ENCODE data around the gene AXL. TPM values are rescaled to one million over a fixed set of nuclear protein-coding genes. Genes with fewer than 3 reads are reported as not detected.
A peak's percentile ranks its signal among the peaks of the same experiment; 100 is the strongest.

AXL gene
- total RNA-seq, 1 donor: 368 TPM

GRCh38 chr19:41232686-41233085, 13.7 kb downstream of the AXL start:
- no peak overlapping the region for H3K4me2 ChIP-seq (ENCODE audit: insufficient read depth, low read length)
- no peaks in the 10 kb centered on the region for H3K9me3 ChIP-seq (ENCODE audit: low read depth, low read length)
- no peak overlapping the region for H3K27ac ChIP-seq (ENCODE audit: low read depth, low read length)
- no peak overlapping the region for H2AFZ ChIP-seq (ENCODE audit: low read length)
- no peaks in the 10 kb centered on the region for H3K27me3 ChIP-seq (ENCODE audit: insufficient read depth, low read length)
- H3K4me3 ChIP-seq (ENCODE audit: insufficient read depth, low read length): no peak overlapping the region
- H3K4me1 ChIP-seq (ENCODE audit: insufficient read depth, low read length): peaks cover 3% of the 10 kb centered on the region
- H4K20me1 ChIP-seq (ENCODE audit: insufficient read depth, low read length): peaks cover 3% of the 10 kb centered on the region
- TF ChIP-seq CTCF (IDR thresholded peaks at IDR 0.05; ENCODE audit: extremely low read depth, low read depth, low read length): no peak
- peaks cover 88% of the 10 kb centered on the region for H3K36me3 ChIP-seq (ENCODE audit: insufficient read depth, low read length)
- DNase-seq (ENCODE audit: insufficient read length, low spot score, missing footprints): no peak
- peaks cover 61% of the 10 kb centered on the region for H3K79me2 ChIP-seq (ENCODE audit: insufficient read depth, low read length)

GRCh38 chr19:41233748-41234240, 14.8 kb downstream of the AXL start:
- no peak overlapping the region for H2AFZ ChIP-seq (ENCODE audit: low read length)
- H3K36me3 ChIP-seq (ENCODE audit: insufficient read depth, low read length): peaks cover 90% of the 10 kb centered on the region
- H3K79me2 ChIP-seq (ENCODE audit: insufficient read depth, low read length): peaks cover 63% of the 10 kb centered on the region
- no peaks in the 10 kb centered on the region for H3K27me3 ChIP-seq (ENCODE audit: insufficient read depth, low read length)
- no peak overlapping the region for H3K4me3 ChIP-seq (ENCODE audit: insufficient read depth, low read length)
- peaks cover 7% of the 10 kb centered on the region for H4K20me1 ChIP-seq (ENCODE audit: insufficient read depth, low read length)
- peaks cover 3% of the 10 kb centered on the region for H3K4me1 ChIP-seq (ENCODE audit: insufficient read depth, low read length)
- no peaks in the 10 kb centered on the region for H3K9me3 ChIP-seq (ENCODE audit: low read depth, low read length)
- no peak overlapping the region for H3K4me2 ChIP-seq (ENCODE audit: insufficient read depth, low read length)
- DNase-seq (ENCODE audit: insufficient read length, low spot score, missing footprints): no peak
- peak overlapping the region; percentile 43 for H3K27ac ChIP-seq (ENCODE audit: low read depth, low read length)
- no peak for TF ChIP-seq CTCF (IDR thresholded peaks at IDR 0.05; ENCODE audit: extremely low read depth, low read depth, low read length)

- Histone ChIP-seq H3K4me3 (ENCODE audit: insufficient read depth, low read length) (no peak overlapping the region), H3K4me1 (ENCODE audit: insufficient read depth, low read length) (peaks cover 1% of the 10 kb centered on the region), H3K4me2 (ENCODE audit: insufficient read depth, low read length) (no peak overlapping the region), H3K79me2 (ENCODE audit: insufficient read depth, low read length) (peaks cover 68% of the 10 kb centered on the region), H3K27me3 (ENCODE audit: insufficient read depth, low read length) (no peaks in the 10 kb centered on the region), H3K9me3 (ENCODE audit: low read depth, low read length) (no peaks in the 10 kb centered on the region), H2AFZ (ENCODE audit: low read length) (no peak overlapping the region), H3K36me3 (ENCODE audit: insufficient read depth, low read length) (peaks cover 93% of the 10 kb centered on the region), H4K20me1 (ENCODE audit: insufficient read depth, low read length) (peaks cover 13% of the 10 kb centered on the region), H3K27ac (ENCODE audit: low read depth, low read length) (peak overlapping the region; percentile 4)
- no peak for DNase-seq (ENCODE audit: insufficient read length, low spot score, missing footprints)
- no peak for TF ChIP-seq CTCF (IDR thresholded peaks at IDR 0.05; ENCODE audit: extremely low read depth, low read depth, low read length)
Measured at GRCh38 chr19:41234512-41235168, 15.6 kb downstream of the AXL start.

GRCh38 chr19:41235480-41235879, 16.5 kb downstream of the AXL start:
- Histone ChIP-seq H3K27me3 (ENCODE audit: insufficient read depth, low read length) (no peaks in the 10 kb centered on the region), H3K27ac (ENCODE audit: low read depth, low read length) (no peak overlapping the region), H3K9me3 (ENCODE audit: low read depth, low read length) (no peaks in the 10 kb centered on the region), H3K4me3 (ENCODE audit: insufficient read depth, low read length) (no peak overlapping the region), H3K36me3 (ENCODE audit: insufficient read depth, low read length) (peaks cover 94% of the 10 kb centered on the region), H3K4me1 (ENCODE audit: insufficient read depth, low read length) (no peaks in the 10 kb centered on the region), H3K79me2 (ENCODE audit: insufficient read depth, low read length) (peaks cover 68% of the 10 kb centered on the region), H2AFZ (ENCODE audit: low read length) (no peak overlapping the region), H4K20me1 (ENCODE audit: insufficient read depth, low read length) (peaks cover 17% of the 10 kb centered on the region), H3K4me2 (ENCODE audit: insufficient read depth, low read length) (no peak overlapping the region)
- TF ChIP-seq CTCF (IDR thresholded peaks at IDR 0.05; ENCODE audit: extremely low read depth, low read depth, low read length): no peak
- no peak for DNase-seq (ENCODE audit: insufficient read length, low spot score, missing footprints)
